GM10266 (cell line): Measurements from ENCODE around the gene ZNFX1.

ENCODE experiments used
- DNase-seq: peaks from one replicate; pipeline ENCODE4 v3.0.0; 2012; ENCODE audit errors: extremely low spot score
- CTCF ChIP-seq: IDR thresholded peaks from 2 replicates; pipeline ENCODE4 v1.5.1; 2012; ENCODE audit warnings: mild to moderate bottlenecking, low read depth; ENCODE audit not compliant: control insufficient read depth, insufficient read depth; ENCODE audit errors: missing control alignments

Gene ZNFX1

GRCh38 chr20:49230561-49231133, 47.2 kb downstream of the ZNFX1 start:
- no peak for DNase-seq
- no peak for TF ChIP-seq CTCF

- TF ChIP-seq CTCF, result no peak
- DNase-seq, result no peak
Observed at GRCh38 chr20:49230021-49230420, 47.8 kb downstream of the ZNFX1 start.

- no peak for TF ChIP-seq CTCF
- no peak for DNase-seq
Observed at GRCh38 chr20:49229381-49229780, 48.5 kb downstream of the ZNFX1 start.

- DNase-seq, result no peak
Observed at GRCh38 chr20:49228676-49229075, 49.2 kb downstream of the ZNFX1 start.

GRCh38 chr20:49225896-49226295, 52.0 kb downstream of the ZNFX1 start:
- no peak for TF ChIP-seq CTCF
- no peak for DNase-seq

More at GRCh38 chr20:49228676-49229075, 49.2 kb downstream of the ZNFX1 start:
- no peak for TF ChIP-seq CTCF

- TF ChIP-seq CTCF, result no peak
- DNase-seq, result no peak
Observed at GRCh38 chr20:49219924-49220831, 57.7 kb downstream of the ZNFX1 start.
